DOHH2 (cell line): Measurements from ENCODE around the gene COL5A2.

Experiments
- H3F3A ChIP-seq: fragments of 200-600 bp; sonication (generic), shearing (Covaris generic); 2 replicates; pipeline ENCODE4 v1.6.0; 2016; ENCODE audit warnings: antibody characterized with exemption, mild to moderate bottlenecking; ENCODE audit not compliant: control insufficient read depth, insufficient read depth
- H3K27ac ChIP-seq: fragments of 200-600 bp; sonication (generic); 2 replicates; pipeline ENCODE4 v1.5.1; 2014; ENCODE audit warnings: low read depth, mild to moderate bottlenecking, low read length, moderate library complexity
- H3K27me3 ChIP-seq: fragments of 200-600 bp; sonication (generic); 2 replicates; pipeline ENCODE4 v1.6.1; 2014; ENCODE audit warnings: mild to moderate bottlenecking, low read length, mixed read lengths; ENCODE audit not compliant: control insufficient read depth
- H3K36me3 ChIP-seq: fragments of 200-600 bp; sonication (generic); 2 replicates; pipeline ENCODE4 v1.6.1; 2014; ENCODE audit warnings: mild to moderate bottlenecking, low read length, moderate library complexity, mixed read lengths; ENCODE audit not compliant: control insufficient read depth
- H3K4me1 ChIP-seq: fragments of 200-600 bp; sonication (generic); 2 replicates; pipeline ENCODE4 v1.6.1; 2014; ENCODE audit warnings: mild to moderate bottlenecking, low read length, mixed read lengths; ENCODE audit not compliant: control insufficient read depth
- H3K4me2 ChIP-seq: fragments of 200-600 bp; sonication (generic); 2 replicates; pipeline ENCODE4 v1.6.0; 2014; ENCODE audit warnings: mild to moderate bottlenecking, low read length, moderate library complexity
- H3K4me3 ChIP-seq: fragments of 200-600 bp; sonication (generic); 2 replicates; pipeline ENCODE4 v1.5.1; 2014; ENCODE audit warnings: mild to moderate bottlenecking, low read length, mixed read lengths
- H3K79me2 ChIP-seq: fragments of 200-600 bp; sonication (generic); 2 replicates; pipeline ENCODE4 v1.6.1; 2014; ENCODE audit warnings: mild to moderate bottlenecking, low read length, mixed read lengths; ENCODE audit not compliant: control insufficient read depth
- H3K9me2 ChIP-seq: fragments of 200-600 bp; sonication (generic); replicated peaks from 2 replicates; pipeline ENCODE4 v1.6.1; 2014; ENCODE audit warnings: mild to moderate bottlenecking, low read length, mixed read lengths; ENCODE audit not compliant: control insufficient read depth
- H3K9me3 ChIP-seq: fragments of 200-600 bp; sonication (generic); 2 replicates; pipeline ENCODE4 v1.6.1; 2014; ENCODE audit warnings: antibody characterized with exemption, low read length, mixed read lengths; ENCODE audit not compliant: control insufficient read depth, insufficient read depth
- H4K20me1 ChIP-seq: fragments of 200-600 bp; sonication (generic); 2 replicates; pipeline ENCODE4 v1.6.0; 2014; ENCODE audit warnings: low read depth, mild to moderate bottlenecking, antibody characterized with exemption, low read length, moderate library complexity; ENCODE audit not compliant: control insufficient read depth, insufficient read depth
- EZH2phosphoT487 ChIP-seq: fragments of 200-600 bp; sonication (generic); IDR thresholded peaks from 2 replicates; pipeline ENCODE4 v1.6.1; 2017; ENCODE audit warnings: borderline replicate concordance, mild to moderate bottlenecking, antibody characterized with exemption, low read length, moderate library complexity, mixed read lengths
- TF ChIP-seq, protein P1 (sequence below): fragments of 200-600 bp; sonication (generic); IDR thresholded peaks from one replicate; pipeline ENCODE4 v1.5.1; 2014; ENCODE audit warnings: antibody characterized with exemption, mild to moderate bottlenecking, low read depth, low read length; ENCODE audit not compliant: poor library complexity, severe bottlenecking

Gene COL5A2

DNA sequence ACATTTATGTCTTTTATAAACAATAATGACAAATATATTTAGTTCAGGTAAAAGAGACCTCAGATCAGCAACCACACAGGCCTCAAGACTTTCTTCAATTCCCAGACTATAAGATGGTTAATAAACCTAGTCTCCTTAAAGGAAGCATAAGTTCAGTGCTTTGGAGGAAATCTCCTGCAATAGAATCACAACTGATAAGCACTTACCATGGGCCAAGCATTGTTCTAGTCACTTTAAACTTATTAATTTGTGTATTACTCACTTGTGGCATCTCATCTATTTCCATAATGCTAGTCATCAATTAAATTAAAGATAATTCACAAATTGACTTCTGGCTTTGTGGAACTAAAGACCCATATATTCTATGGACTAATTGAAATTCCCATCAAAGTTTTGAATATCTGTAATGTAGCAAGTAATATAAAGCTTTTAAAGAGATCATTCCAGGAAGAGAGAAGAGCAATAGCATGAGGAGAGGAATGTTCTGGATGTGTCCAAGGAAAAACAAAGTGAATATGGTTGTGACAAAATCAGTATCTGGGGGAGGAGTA lies 163.2 kb downstream of the COL5A2 start:
- TF ChIP-seq, protein P1, sequence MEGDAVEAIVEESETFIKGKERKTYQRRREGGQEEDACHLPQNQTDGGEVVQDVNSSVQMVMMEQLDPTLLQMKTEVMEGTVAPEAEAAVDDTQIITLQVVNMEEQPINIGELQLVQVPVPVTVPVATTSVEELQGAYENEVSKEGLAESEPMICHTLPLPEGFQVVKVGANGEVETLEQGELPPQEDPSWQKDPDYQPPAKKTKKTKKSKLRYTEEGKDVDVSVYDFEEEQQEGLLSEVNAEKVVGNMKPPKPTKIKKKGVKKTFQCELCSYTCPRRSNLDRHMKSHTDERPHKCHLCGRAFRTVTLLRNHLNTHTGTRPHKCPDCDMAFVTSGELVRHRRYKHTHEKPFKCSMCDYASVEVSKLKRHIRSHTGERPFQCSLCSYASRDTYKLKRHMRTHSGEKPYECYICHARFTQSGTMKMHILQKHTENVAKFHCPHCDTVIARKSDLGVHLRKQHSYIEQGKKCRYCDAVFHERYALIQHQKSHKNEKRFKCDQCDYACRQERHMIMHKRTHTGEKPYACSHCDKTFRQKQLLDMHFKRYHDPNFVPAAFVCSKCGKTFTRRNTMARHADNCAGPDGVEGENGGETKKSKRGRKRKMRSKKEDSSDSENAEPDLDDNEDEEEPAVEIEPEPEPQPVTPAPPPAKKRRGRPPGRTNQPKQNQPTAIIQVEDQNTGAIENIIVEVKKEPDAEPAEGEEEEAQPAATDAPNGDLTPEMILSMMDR: no peak
- no peak for TF ChIP-seq EZH2phosphoT487
- Histone ChIP-seq H3K4me1 (no peaks in the 10 kb centered on the region), H3F3A (no peaks in the 10 kb centered on the region)

DNA sequence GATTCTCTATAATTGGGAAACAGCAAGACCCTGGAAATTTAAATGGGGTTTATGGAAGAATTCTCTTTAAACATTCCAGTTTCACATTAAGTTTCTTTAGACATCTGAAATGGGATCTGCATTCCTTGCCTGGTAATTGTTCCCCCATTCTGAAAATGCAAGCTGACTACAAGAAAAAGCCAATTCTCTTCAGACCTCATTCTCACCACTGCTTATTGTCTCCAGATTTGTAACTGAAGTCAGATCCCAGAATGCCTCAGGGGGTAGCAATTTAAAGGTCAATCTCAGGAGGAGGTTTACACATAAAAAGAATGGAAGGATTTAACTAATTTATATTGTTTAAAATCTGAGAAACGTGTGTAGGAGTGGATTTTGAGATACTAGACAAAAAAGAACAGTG lies 164.2 kb downstream of the COL5A2 start:
- Histone ChIP-seq H4K20me1 (no peaks in the 10 kb centered on the region), H3K4me1 (no peaks in the 10 kb centered on the region), H3F3A (no peaks in the 10 kb centered on the region), H3K4me3 (no peak overlapping the region), H3K4me2 (no peak overlapping the region), H3K9me2 (no peaks in the 10 kb centered on the region), H3K36me3 (no peaks in the 10 kb centered on the region), H3K9me3 (no peaks in the 10 kb centered on the region), H3K27ac (no peak overlapping the region), H3K27me3 (no peaks in the 10 kb centered on the region), H3K79me2 (no peaks in the 10 kb centered on the region)
- TF ChIP-seq, protein P1: no peak
- no peak for TF ChIP-seq EZH2phosphoT487

More for the DNA sequence above, 163.2 kb downstream of the COL5A2 start:
- Histone ChIP-seq H3K79me2 (no peaks in the 10 kb centered on the region), H3K36me3 (no peaks in the 10 kb centered on the region), H3K9me2 (no peaks in the 10 kb centered on the region), H3K27me3 (no peaks in the 10 kb centered on the region), H3K4me2 (no peak overlapping the region), H3K4me3 (no peak overlapping the region), H4K20me1 (no peaks in the 10 kb centered on the region), H3K27ac (no peak overlapping the region), H3K9me3 (no peaks in the 10 kb centered on the region)

DNA sequence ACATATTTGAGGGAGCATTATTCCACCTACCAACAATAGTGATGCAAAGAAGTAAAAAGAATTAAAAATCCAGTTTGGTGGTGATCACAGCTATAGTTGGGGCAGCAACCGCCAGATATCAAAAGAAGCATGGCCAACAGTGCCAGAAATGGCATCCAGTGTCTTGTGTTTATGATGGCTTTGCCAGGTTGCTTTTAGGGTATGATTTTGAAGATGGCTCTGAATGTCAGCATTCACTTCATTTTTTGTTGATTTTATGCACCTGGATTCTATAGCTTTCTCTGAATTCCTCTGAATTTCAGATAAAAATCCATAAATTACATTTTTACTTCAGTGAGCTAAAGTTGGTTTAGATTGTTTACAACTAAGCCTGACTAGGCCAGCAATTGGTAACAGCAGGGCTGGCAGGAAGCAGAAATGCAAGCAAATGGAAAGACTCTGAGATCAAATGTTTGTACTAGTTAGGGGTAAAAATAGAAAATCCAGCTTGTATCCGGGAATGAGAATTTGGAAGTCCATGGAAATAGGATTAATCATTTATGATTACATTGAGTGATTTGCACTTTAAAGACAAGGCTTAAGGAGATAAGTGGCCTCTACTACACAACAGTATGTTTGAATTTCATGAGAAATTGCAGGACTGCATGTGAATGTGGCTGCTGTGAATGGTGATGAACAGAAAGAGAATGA lies 165.0 kb downstream of the COL5A2 start:
- Histone ChIP-seq H3K4me2 (no peak overlapping the region), H3K27me3 (no peaks in the 10 kb centered on the region), H3K4me3 (no peak overlapping the region), H3K27ac (no peak overlapping the region), H4K20me1 (no peaks in the 10 kb centered on the region), H3K4me1 (no peaks in the 10 kb centered on the region), H3K9me2 (no peaks in the 10 kb centered on the region), H3K79me2 (no peaks in the 10 kb centered on the region), H3K9me3 (no peaks in the 10 kb centered on the region), H3F3A (no peaks in the 10 kb centered on the region), H3K36me3 (no peaks in the 10 kb centered on the region)
- TF ChIP-seq EZH2phosphoT487: no peak
- TF ChIP-seq, protein P1: no peak
